ENCODE results near the gene KRT81.
"Not testable (repeated sequence)": the region's sequence is repeated elsewhere in the genome, so short reads cannot be mapped to it uniquely, and the experiment has no call there.

Gene KRT81

DNA sequence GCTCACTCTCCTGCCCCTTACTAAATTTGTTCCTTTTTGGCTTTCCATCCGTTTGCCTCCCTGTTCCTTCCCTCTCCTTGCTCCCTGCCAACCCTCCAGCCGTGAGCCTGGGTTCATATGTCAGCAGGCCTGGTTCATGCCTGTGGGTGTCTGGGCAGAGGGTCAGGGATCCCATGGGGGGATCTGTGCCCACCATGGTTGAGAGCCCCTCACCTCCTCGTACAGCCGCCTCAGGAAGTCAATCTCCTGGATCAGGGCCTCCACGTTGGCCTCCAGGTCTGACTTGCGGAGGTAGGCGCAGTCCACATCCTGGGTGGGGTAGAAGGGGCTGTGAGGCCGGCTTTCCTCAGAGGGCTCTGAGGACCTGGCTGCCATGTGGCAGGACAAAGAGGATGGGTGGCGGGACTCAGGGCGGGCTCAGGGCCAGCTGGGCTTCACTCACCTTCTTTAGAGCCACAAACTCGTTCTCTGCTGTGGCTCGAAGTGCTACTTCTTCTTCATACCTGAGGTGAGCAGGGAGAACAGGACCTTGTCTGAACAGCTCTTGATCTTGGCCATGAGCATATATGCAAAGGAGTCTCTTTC lies 26.2 kb upstream of the KRT81 start:
- no peak for DNase-seq

DNA sequence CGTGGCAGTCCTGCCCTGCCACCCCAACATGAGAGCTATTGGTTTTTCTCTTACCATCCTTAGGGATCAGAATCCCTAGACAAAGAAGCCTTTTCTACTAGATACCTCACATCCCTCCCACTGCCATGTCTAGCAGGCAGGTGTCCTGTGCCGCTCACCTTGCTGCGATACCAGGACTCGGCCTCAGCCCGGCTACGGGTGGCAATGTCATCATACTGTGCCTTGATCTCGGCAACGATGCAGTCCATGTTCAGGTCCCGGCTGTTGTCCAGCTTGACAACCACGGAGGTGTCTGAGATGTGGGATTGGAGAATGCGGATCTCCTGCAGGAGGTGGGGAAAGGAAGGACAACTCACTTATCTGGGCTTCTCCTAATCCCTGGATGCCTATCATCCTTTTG lies 25.4 kb upstream of the KRT81 start:
- no peak for DNase-seq

DNA sequence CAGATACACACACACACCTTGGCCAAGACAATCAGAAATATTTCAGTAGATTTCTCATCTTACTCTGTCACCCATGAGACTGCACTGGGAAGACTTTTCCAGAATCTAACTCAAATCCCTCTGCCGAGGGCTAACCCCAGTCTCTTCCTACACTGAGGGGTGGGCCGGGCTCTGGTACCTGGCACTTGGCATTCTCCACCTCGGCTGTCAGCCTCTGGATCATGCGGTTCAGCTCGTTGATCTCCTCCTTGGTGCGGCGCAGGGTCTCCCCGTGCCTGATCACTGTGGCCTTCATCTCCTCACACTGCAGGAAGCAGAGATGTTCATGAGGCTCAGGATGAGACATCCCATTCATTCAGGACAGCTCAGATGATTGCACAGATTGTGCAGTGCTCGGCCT lies 25.0 kb upstream of the KRT81 start:
- no peak for DNase-seq

DNA sequence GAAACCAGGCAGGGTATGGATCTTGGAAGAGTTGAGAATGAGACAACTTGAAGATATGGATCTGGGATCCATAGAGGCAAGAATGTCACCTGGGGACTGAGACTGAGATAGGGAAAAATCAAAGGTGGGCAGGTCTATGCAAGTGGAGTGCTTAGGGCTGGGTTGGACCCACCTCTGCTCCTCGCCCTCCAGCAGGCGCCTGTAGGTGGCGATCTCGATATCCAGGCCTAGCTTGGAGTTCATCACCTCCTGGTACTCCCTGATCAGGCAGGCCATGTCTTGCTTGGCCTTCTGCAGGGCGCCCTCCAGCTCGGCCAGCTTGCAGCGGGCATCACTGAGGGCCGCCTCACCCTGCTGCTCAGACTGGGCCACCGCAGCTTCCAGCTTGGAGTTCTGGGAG lies 24.4 kb upstream of the KRT81 start:
- not testable (repeated sequence) for DNase-seq

DNA sequence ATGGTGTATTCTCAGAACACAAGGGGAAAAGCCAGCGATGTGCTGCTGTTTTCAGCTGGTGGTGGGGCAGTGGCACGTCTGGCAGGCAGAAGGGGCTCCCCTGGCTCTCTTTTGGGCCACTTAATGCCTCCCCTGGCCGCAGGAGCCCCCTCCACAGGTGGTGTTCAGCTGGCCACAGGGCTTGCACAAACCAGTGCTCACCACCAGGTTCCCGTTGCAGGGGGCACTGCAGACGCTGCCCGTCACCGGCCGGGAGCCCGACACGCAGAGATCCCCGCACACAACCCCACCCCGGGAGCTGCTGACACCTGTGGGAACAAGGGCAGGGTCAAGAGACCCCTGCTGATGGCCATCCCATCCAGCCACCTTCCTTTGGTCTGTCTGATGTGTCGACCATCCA lies 23.2 kb upstream of the KRT81 start:
- no peak for DNase-seq

DNA sequence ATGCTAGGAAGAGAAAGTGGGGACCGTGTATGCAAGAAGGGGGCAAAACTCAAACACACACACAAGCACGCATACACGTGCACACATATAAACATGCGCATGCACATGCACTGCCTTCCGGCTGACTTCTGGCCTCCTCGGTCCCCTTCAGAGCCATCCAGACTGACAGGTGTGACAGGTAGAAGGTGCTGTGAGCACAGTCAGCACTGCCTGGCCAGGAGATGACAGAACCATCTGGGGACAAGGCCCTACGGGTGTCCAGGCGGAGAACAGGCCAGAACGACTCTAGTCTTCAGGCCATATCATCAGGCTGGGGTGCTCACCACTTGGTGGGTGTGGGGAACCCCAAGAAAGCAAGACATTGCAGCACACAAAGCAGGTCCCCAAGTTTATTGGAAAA lies 22.6 kb upstream of the KRT81 start:
- no peak for DNase-seq

DNA sequence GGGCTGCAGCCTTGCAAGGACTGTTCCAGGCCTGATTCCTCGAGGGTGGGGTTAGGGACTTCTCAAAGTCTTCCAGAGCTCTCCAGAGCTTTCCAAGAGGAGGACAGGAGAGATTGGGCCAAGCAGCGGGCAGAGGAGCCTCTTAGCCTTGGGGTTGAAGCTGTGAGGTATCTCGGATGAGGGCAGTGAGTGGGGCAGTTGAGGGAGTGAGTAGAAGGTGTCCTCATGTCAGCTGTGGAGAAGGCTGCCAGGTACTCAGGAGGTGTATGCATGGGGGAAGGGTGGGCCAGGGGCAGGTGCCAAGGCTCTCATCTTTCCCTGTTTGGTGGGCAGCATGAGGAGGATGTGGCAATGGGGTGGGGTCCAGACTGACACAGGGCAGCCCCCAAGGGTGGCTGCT lies 22.1 kb upstream of the KRT81 start:
- no peak for DNase-seq

DNA sequence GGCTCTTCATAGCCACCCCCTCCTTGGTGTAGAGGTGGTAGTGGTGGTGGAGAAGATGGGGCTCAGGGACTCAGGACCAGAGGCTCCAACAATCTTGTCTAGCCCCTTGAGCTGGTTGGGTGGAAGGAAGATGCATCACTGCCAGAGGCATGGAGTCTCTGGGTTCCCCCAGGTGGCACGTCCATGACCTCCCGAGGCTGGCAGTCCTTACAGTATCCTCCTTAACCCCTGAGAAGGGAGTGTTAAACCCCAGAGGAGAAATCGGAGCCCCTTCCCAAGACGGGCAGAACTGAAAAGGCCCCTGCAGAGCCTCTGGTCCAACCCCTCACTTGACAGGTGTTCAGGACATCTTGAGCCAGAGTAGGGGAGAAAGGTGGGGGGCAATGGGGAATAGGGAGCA lies 20.8 kb upstream of the KRT81 start:
- DNase-seq, result no peak

DNA sequence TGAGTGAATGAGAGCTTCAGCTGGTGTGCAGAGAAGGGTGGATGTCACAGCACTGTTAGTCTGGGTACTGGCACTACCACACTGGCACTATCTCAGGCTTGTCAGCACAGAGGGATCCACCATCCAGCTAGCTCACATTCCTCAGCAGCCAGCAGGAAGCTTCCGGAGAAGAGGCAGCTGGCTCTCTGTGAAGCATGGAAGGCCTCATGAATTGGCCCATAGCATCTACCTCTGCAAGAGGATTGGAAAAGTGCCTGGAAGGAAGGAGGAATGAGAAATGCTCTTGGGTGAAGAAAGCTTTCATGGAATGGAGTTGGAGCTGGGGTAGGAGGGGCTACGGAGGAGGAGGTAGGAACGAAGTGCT lies 19.9 kb upstream of the KRT81 start:
- no peak for DNase-seq

DNA sequence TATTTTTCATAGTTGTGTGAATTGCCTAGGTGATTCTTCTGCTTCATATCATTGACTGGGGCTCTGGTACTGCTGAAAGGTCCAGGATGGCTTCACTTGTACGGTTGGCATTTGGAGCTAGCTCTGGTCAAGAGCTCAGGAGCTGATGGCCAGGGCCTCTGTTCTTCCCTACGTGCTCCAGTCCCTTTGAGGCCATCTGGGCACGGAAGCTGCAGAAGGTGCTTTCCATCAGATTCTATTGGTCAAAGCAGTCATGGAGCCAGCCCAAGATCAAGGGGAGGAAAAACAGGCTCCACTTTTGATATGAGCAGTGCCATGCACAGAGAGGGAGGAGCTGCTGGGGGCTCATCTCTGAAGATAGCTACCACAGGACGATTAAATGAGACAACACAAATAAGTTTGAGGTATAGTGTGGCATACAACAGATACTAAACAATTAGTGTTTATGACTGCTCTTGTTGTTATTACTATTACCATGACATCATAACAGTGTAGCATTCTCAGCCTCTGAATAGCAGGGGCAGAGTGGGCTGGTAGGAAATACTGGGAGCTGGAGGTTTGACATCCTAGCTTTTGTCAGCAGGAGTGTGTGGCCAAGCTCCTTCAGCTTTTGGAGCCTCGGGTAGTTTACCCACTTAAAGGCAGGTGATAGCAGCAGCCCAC lies 19.4 kb upstream of the KRT81 start:
- DNase-seq, result no peak

DNA sequence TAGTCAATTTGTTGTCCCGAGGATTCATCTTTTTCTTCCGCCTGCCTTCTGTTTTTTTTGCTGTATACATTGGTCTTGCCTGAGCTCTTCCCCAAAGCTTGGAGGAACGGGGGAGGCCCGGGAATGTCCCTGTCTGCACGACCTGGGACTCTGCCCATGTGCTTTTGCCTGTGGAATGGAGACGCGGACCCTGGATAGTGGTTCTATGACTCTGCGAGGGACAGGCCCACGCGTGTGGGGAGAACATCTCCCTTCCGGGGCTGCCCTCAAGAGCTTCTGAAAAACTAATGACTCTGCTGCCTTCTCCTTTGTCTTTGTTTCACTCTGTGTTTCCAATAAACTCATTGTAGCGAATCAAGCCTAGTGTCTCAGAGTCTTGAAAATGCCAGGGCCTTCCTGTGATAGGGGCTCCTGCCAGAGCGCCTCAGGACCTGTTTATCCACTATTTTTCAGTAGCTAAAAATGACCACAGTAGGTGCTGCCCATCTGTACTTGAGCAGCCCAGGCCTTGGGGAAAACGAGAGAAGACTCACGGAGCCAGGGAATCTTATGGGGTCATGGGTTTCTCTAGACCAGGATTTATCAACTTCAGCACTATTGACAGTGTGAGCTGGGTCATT lies 17.6 kb upstream of the KRT81 start:
- DNase-seq, result no peak

DNA sequence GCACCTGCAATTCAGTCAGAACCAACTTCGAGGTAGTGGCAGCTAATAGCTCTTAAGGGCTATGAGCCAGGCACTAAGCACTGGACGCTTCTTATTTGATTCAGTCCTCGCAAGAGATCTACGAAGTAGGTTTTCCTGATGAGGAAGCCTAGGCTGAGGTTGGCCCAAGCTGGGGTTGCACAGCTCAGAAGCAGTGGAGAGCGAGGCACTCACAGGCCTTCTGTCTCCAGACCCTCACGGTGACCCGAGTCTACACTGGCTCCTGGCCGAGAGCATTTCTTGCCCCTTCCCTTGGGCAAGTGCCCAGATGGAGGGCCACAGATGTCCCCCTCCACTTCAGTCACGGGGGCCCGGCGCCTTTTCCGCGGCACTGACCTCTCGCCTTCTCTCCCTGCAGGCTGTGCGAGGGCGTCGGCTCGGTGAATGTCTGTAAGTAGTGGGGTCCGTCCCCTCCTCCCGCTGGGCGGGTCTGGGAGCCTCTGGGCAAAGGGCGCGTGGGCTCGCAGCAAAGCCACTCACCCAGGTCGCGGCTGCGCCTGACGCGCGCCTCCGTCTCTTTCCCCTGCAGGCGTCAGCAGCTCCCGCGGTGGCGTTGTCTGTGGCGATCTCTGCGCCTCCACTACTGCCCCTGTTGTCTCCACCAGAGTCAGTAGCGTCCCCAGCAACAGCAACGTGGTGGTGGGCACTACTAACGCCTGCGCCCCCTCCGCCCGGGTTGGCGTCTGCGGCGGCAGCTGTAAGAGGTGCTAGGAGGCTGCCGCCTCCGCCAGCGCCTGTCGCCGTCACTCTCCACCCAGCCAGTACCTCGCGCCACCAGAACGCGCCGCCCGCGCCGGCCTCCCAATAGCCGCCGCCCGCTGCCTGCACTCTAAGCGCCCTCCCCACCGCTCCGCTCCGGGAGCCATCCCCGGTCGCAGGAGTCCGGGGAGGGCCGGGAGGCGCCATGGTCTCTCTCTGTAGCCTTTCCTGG lies 16.8 kb upstream of the KRT81 start:
- DNase-seq, result peak; percentile 27

DNA sequence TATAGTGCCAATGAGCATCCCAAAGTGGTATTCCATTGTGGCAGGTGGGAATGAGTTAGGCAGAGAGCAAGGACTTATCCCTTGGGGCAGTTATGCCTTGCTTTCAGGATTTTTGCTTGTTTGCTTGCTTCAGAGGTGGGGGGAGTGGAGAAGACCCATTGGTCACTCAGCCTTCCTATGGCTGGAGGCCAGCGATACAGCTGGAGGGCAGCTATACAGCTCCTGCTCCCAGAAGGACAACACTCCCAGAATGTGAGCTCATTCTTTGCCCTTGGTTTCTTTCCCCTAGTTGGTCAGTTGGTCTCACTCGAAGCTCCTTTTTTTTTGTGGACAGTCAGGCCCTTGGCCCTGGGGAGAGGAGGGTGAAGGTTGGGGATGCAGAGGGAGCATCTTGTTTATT lies 15.4 kb upstream of the KRT81 start:
- no peak for DNase-seq

DNA sequence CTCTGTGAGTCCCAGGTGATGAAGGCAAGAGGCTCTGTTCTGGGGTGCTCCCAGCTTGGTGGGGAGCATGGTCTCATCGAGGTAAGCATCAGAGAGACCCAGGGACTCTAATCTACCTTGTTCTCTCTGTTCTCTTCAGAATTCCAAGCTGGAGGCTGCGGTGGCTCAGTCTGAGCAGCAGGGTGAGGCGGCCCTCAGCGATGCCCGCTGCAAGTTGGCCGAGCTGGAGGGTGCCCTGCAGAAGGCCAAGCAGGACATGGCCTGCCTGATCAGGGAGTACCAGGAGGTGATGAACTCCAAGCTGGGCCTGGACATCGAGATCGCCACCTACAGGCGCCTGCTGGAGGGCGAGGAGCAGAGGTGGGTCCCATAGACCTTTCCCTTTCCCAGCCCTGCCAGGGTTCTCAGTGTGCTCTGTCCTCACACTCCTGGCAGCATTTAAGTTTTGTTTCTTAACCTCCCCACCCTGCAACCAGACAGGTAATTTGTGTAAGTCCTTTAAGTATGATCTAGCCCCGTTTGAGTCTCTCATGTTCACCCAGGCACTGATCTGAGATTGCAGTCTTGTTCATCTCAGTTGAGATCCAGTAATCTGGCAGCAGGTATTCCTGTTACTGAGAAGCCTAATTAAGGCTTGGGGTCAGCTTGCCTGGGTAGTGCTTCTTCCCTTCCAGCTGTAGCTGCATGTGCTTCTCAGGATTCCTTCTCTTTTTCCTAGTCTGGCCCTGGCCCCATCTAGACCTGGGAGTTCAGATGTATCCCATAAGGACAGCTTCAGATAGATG lies 14.8 kb upstream of the KRT81 start:
- no peak for DNase-seq

DNA sequence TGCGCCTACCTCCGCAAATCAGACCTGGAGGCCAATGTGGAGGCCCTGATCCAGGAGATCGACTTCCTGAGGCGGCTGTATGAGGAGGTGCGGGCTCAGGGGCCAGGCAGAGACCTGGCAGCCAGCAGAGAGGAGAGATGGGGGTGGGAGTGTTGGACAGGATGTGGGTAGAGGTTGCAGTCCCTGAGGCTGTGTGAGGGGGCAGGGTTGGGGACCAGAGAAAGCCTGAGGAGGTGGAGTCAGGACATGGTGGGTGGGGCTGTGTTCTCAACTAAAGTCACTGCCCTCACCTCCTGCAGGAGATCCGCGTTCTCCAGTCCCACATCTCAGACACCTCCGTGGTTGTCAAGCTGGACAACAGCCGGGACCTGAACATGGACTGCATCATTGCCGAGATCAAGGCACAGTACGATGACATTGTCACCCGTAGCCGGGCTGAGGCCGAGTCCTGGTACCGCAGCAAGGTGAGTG lies 13.6 kb upstream of the KRT81 start:
- not testable (repeated sequence) for DNase-seq

DNA sequence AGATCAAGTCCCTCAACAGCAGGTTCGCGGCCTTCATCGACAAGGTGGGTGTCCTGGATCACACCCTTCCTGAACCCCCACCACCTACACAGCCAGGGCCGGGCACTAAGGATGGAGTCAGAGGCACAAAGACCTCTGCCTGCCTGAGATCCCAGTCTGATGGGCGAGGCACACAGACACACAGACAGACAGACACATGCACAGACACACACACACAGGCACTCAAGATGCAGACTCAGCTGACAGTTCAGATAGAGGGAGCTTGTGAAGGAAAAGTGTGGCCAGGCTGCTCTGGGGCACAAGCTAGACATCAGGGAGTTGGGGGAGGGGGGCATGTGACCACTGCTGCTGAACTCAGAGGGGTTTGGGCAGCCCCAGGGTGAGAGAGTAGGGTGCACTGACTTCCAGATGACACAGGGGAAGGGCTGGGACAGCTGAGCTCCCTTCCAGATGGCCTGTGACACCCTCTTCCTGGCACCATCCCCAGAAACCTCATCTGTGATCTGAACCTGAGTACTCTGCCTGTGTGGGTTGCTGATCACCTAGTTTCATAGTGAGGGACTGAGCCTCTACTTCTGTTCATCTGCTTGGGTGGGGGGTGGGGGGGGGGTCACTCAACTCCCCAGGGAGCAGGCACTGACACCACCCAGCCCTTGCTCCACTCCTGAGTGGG lies 11.0 kb upstream of the KRT81 start:
- not testable (repeated sequence) for DNase-seq

DNA sequence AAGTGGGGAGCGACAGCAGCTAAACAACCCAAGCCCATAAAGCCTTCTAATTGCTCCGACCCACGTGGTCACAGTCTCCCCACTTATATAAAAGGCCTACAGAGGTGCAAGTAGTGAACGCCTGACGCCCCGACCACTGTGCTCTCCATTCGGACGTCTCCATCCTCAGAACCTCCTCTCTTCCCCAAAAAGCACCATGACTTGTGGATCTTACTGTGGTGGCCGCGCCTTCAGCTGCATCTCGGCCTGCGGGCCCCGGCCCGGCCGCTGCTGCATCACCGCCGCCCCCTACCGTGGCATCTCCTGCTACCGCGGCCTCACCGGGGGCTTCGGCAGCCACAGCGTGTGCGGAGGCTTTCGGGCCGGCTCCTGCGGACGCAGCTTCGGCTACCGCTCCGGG lies 10.4 kb upstream of the KRT81 start:
- DNase-seq, result not testable (repeated sequence)

DNA sequence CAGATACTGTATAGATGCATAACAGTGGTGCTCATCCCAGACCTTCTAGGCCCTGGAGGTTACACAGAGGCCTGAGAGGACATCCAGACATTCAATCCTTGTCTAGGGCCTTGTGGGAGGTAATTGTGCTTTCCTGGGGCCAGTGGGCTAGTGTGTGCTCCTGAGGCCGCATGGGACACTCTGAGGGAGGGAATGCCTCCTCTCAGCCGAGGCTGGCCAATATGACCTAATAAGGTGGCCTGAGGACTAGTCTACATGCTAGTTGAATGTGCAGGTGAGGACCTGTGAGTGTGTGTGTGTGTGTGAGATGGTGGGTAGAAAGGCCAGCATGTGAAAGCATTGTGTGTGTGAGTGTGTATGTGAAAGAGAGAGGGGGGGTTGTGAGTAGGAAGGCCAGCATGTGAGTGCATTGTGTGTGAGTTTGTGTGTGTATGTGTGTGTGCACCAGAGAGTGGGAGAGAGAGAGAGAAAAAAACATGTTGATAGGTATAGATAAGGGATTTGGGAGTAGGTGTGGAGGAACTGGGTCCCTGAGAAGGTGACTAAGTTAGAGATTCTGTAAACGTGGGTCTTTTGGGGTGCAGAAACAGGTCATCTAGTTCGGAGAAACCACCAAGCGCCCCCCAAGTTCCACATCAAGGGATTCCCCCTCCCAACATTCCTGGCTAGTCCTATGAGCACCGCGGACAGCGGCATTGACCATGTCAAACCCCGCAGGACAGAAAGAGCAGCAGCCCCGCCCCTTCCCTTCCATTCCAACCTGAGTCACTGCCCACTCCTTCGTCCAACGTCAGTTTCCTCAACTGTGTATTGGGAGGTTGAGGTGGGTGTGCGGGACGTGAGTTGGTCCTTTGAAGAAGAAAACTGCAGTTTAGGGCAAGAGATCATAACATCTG lies 9.7 kb upstream of the KRT81 start:
- DNase-seq, result no peak

DNA sequence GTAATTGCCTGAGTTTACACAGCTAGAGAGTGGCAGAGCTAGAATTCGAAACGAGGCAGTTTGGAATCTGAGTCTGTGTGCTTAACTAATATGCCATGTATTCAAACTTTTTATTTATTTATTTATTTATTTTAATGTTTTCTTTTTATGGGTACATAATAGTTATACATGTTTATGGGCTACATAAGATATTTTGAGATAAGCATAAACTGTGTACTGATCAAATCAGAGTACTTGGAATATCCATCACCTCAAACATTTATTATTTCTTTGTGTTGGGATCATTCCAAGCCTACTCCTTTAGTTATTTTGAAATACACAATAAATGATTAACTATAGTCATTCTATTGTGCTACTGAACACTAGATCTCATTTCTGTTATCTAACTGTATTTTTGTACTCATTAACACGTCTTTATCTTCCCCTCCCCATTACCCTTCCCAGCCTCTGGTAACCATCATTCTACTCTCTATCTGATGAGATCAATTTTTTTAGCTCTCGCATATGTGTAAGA lies 7.4 kb upstream of the KRT81 start:
- no peak for DNase-seq

DNA sequence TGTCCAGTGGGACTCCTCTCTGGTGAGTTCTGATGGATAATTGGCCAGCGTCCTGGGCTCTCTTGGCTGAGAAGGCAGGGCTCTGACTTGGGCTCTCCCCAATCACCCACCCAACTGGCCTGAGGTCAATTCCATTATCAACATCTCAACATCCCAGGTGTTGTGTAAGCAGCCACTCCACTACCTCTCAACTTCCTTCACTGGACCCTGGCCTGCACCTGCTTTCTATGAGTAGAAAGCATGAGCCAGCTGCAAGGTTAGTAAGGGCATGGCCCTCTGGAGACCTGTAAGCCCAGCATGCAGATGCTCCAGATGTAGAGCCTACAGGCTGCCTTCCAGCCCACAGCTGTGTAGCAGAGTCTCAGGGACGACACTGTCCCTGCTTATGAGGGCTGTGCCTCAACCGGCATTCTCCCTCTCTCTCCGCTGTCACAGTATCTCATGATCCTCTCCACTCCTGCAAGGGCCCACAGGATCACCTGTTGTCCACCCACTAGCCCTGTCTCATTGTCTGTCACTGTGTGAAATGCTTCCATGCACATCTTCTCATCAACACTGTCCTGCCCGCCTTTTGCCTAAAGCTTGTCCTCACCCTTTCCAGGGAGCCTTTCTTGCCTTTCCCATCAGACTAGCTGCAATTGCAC lies 5.4 kb upstream of the KRT81 start:
- DNase-seq, result no peak

Measured in DMS79 treated with DMSO at 0.1 percent for 48 hours (cell line).